ENCODE data around the gene C5orf58. TPM values are rescaled to one million over a fixed set of nuclear protein-coding genes. Genes with fewer than 3 reads are reported as not detected.

Gene C5orf58
- total and polyA plus RNA-seq, 7 donors, result not detected

DNA sequence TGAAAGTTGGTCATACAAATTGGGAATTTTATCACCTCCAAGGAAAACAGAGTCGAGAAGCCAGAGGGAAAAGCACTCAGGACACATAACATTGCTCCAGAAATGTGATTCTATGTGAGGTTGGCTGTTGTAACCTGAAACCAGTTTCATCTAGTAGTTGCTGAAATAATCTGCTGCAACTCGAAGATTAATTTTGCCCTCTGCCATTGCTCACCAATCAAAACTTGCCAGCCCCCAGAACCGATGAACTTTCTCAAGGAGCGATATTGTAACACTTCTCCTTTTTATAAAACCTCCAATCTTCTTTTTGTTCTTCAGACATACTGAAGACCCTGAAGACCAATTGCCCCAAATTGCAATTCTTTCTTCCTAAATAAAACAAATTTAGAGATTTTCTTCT lies 31.1 kb downstream of the C5orf58 start:
- Histone ChIP-seq H3K9me3 (no peaks in the 10 kb centered on the region), H3K36me3 (no peaks in the 10 kb centered on the region), H3K4me3 (no peak overlapping the region), H3K27ac (no peak overlapping the region), H3K4me1 (peaks cover 0 to 13% (median 10%) of the 10 kb centered on the region in 4 donors), H3K27me3 (peaks cover 0 to 8% (median 0%) of the 10 kb centered on the region in 3 donors)
- DNase-seq, result no peak
- TF ChIP-seq EP300 (IDR thresholded peaks at IDR 0.05) (no peak), POLR2AphosphoS5 (IDR thresholded peaks at IDR 0.05) (no peak), POLR2A (IDR thresholded peaks at IDR 0.05) (no peak)
- TF ChIP-seq, protein P1, sequence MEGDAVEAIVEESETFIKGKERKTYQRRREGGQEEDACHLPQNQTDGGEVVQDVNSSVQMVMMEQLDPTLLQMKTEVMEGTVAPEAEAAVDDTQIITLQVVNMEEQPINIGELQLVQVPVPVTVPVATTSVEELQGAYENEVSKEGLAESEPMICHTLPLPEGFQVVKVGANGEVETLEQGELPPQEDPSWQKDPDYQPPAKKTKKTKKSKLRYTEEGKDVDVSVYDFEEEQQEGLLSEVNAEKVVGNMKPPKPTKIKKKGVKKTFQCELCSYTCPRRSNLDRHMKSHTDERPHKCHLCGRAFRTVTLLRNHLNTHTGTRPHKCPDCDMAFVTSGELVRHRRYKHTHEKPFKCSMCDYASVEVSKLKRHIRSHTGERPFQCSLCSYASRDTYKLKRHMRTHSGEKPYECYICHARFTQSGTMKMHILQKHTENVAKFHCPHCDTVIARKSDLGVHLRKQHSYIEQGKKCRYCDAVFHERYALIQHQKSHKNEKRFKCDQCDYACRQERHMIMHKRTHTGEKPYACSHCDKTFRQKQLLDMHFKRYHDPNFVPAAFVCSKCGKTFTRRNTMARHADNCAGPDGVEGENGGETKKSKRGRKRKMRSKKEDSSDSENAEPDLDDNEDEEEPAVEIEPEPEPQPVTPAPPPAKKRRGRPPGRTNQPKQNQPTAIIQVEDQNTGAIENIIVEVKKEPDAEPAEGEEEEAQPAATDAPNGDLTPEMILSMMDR (IDR thresholded peaks at IDR 0.05), result no peak
- WGBS, 2 donors, result 72 to 82% methylated on average over 4 of the region's 4 CpGs
- intact Hi-C loops (cut with DNase I), result no loop called here

DNA sequence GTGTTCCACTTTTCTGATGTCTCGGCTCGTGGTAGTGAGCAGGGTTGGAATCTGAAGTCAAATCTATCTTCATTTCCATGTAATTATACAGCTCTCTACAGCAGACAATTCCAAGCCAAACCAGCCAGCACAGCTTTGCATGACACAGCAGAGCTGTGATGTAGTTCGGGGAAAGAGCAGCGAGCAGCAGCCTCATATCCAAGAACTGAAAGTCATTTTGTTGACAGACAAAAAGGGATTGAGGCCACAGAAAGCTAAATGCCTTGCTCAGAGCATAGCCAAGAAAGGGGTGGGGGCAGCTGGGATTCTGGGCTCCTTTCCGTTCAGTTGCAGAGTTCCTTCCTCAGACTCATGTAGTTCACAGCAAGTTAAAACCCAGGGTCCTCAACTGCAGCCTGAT lies 32.7 kb downstream of the C5orf58 start:
- H3K36me3 ChIP-seq, result no peaks in the 10 kb centered on the region
- peaks cover 0 to 14% (median 14%) of the 10 kb centered on the region in 4 donors for H3K4me1 ChIP-seq
- 40 to 48% methylated on average over 5 of the region's 5 CpGs for WGBS, 2 donors
- H3K27ac ChIP-seq, result peak overlapping the region; percentile 43 to 62 (median 51)
- H3K27me3 ChIP-seq, result peaks cover 0 to 8% (median 0%) of the 10 kb centered on the region in 3 donors
- TF ChIP-seq, protein P1 (IDR thresholded peaks at IDR 0.05), result no peak
- TF ChIP-seq POLR2AphosphoS5 (IDR thresholded peaks at IDR 0.05), result peak; percentile 26 to 71 (median 54)
- H3K4me3 ChIP-seq, result no peak overlapping the region
- DNase-seq, result peak; percentile 86
- no peaks in the 10 kb centered on the region for H3K9me3 ChIP-seq
- intact Hi-C loops (cut with DNase I), result loop anchor here (5.0 kb wide), 3 partner anchors 42 to 367 kb away; no protein-coding TSS in a partner anchor

DNA sequence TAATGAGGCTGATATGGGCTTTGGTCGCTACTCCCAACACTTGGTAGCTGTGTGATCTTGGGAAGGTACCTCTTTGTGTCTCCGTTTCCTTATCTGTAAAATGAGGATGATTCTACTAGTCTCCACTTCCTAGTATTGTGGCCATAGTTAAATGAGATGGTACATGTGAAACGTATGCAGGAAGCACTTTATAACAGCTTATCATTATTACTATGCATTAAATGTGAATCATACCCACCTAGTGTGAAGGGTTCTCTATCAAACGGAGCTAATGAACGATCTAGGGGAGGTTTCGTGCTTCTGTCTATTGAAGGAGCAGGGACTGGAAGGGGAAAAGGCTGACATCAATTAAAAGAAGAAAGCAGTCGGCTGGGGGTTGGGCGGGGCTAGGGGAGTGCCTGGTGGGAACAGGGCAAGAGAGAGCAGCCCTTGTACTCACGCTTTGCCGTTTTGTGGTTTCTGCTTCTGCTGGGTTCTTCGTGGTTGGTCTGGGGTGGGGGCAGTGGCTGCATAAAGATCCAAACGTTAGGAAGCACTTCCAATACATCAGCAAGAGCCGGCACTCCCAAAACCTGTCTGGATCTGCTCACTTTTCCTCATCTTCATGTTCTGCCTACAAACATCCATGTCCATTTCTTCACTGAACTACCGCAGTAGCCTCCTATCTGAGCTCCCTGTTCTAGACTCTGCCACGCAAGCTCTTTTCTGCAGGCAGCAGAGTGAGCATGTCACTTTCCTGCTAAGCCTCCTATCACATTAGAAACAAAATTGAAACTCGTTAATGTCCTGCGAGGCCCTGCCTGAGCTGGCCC lies 34.0 kb downstream of the C5orf58 start:
- 59 to 61% methylated on average over 17 of the region's 17 CpGs for WGBS, 2 donors
- intact Hi-C loops (cut with DNase I), result loop anchor here (5.0 kb wide), 3 partner anchors 41 to 366 kb away; no protein-coding TSS in a partner anchor
- H3K9me3 ChIP-seq, result no peaks in the 10 kb centered on the region
- TF ChIP-seq, protein P1 (IDR thresholded peaks at IDR 0.05), result no peak
- TF ChIP-seq POLR2AphosphoS5 (IDR thresholded peaks at IDR 0.05), result no peak
- no peak for TF ChIP-seq EP300 (IDR thresholded peaks at IDR 0.05)
- no peak for TF ChIP-seq POLR2A (IDR thresholded peaks at IDR 0.05)
- no peak for DNase-seq
- H3K4me3 ChIP-seq, result no peak overlapping the region
- H3K36me3 ChIP-seq, result no peaks in the 10 kb centered on the region
- H3K27me3 ChIP-seq, result peaks cover 0 to 8% (median 0%) of the 10 kb centered on the region in 3 donors
- H3K4me1 ChIP-seq, result peaks cover 0 to 14% (median 14%) of the 10 kb centered on the region in 4 donors
- H3K27ac ChIP-seq, result peak overlapping the region in 1 of 4 donors; percentile 47

DNA sequence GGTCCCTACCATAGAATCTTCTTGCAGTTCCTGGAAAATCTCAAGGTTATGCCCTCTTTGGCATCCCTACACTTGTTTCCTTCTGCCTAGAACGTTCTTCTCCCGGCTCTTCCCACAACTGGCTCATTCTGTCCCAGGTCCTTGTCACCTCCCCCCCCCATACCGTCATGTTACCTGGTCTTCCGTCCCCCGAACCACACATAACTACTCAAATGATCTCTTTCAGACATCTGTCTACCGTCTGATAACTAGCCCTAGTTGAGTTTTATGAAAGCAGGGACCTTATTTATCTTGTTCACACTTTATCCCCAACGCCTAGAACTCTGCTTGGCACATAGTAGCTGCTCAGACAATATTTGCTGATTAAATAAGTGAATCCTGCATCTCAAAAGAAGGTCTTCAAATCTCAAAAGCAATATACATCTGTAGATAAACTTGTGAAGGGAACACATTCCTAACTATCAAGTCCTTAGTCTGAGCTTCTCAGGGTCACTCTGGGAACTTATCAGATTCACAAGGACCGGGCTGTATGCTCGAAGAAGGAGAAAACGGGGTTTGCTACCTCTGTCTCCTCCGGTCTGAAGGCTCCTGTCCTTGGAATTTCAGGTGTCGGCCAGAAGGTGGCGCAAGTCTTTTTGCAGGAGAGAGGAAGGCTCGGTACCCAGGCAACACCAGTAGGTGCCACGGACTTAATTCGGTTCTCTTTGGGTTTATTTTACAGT lies 34.8 kb downstream of the C5orf58 start:
- intact Hi-C loops (cut with DNase I), result loop anchor here (1.0 to 5.0 kb wide), 4 partner anchors 40 to 365 kb away; no protein-coding TSS in a partner anchor
- WGBS, 2 donors, result 28 to 39% methylated on average over 16 of the region's 16 CpGs
- TF ChIP-seq POLR2A (IDR thresholded peaks at IDR 0.05) (no peak), POLR2AphosphoS5 (IDR thresholded peaks at IDR 0.05) (peak in 3 of 4 donors; percentile 15 to 33 (median 28)), EP300 (IDR thresholded peaks at IDR 0.05) (no peak)
- TF ChIP-seq, protein P1 (IDR thresholded peaks at IDR 0.05), result peak; percentile 66 to 85 (median 77)

More for the DNA sequence above, 34.8 kb downstream of the C5orf58 start:
- peaks cover 0 to 14% (median 14%) of the 10 kb centered on the region in 4 donors for H3K4me1 ChIP-seq
- peak; percentile 92 for DNase-seq
- peak overlapping the region in 3 of 4 donors; percentile 5 to 24 (median 22) for H3K4me3 ChIP-seq
- H3K27me3 ChIP-seq, result peaks cover 0 to 8% (median 0%) of the 10 kb centered on the region in 3 donors
- H3K36me3 ChIP-seq, result no peaks in the 10 kb centered on the region
- no peaks in the 10 kb centered on the region for H3K9me3 ChIP-seq
- H3K27ac ChIP-seq, result peak overlapping the region; percentile 38 to 62 (median 49)
